GM18526 (cell line): ENCODE data around the gene TTC21A.
A peak's percentile ranks its signal among the peaks of the same experiment; 100 is the strongest.

Source experiments
- POLR2A ChIP-seq: IDR thresholded peaks from 3 replicates; pipeline ENCODE4 v1.6.1; 2011; ENCODE audit not compliant: insufficient read length; ENCODE audit errors: extremely low read depth

The TTC21A gene

DNA sequence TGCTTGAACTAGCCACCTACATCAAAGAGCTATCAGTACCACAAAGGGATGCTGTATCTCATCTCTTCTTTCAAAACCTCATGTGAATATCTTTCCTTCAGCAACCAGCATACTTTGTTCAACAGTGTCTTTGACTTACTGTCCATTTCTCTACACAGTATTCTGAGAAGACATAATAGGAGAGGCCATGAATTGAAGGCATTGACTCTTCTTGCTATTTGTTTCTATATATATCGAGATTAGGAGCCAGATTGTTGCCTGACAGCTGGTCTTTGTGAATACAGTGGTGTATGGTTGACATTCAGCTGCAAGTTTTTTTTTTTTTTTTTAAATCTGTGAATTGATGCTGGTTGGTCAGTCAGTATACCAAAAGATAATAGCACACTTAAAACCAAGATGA, 58.0 kb downstream of the TTC21A start:
- TF ChIP-seq POLR2A: no peak

DNA sequence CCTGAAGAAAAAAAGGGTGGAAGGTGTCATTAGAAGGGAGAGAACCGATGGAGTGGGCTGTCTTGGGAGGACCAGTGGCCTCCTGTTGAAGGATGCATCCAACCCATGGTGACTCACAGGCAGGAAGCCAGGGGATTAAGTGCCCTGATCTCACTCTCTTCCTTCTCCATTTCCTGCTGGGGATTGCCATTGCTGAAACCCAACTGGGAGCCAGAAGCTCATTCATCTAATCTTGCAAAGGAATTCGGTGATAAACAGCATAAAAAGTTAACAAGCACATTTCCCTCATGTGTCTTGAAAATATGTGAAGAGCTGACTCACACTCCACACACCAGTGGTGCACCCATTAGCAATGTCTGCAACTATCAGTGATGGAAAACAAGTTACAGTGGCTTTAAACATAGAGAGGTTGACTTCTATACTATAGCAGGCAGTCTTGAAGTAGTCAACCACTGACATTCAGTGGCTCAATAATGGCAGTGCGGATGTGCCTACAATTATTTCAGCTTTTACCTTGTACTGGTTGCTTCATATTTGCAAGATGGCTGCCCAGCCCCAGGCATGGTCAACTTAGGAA, 58.7 kb downstream of the TTC21A start:
- no peak for TF ChIP-seq POLR2A

DNA sequence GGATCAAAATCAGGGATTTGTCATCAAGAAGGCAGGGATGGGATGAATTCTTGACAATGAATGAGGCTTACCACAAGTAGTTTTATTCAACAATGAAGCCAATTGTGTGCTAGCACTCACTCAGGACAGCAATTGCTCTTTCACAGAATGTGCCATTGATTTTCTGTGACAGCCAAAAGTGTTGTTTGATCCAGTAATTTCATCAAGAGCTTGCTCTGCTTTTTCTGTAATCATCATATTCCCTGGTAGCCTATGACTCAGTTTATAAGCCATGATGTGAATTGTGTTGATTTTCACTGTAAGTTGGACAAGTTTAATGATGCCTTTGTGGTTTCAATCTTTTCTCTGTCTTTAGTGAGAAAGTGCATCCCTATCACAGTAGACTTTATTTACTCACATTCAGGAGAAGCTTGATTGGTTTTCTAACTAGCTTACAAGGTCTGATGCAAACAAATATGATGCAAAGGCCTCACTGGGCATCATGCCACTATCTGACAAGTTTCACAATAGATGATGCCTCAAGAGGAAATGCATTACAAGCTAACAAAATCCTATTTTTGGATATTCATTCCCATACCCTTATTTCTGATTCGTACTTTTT, 59.6 kb downstream of the TTC21A start:
- TF ChIP-seq POLR2A: no peak

DNA sequence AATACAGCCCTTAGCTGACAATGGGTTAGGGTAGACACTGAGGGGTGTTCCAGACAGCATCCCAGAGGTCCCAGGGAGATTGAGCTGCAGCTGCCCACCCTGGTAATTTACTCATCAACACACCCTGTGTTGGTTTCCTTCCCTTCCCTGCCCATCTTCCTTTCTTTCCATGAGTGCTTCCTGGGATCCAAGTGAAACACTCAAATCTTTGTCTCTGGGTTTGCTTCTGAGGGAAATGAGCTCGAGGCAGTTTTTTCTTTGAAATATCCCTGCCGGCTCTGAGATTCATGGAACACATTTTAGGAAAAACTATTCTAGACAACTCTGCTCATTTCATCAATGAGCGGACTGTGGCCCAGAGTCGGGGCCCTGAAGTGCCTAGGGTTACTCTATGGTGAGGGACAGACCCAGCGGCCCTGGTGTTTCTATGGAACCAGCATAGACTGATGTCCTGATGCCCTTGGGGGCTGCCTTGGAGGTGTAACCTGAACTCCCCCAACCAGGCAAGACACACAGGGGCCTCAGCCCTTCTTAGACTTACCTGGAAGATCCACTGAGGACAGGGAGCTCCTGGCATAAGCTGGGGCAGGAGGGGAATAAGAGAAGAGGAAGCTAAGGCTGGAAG, 60.8 kb downstream of the TTC21A start:
- no peak for TF ChIP-seq POLR2A

DNA sequence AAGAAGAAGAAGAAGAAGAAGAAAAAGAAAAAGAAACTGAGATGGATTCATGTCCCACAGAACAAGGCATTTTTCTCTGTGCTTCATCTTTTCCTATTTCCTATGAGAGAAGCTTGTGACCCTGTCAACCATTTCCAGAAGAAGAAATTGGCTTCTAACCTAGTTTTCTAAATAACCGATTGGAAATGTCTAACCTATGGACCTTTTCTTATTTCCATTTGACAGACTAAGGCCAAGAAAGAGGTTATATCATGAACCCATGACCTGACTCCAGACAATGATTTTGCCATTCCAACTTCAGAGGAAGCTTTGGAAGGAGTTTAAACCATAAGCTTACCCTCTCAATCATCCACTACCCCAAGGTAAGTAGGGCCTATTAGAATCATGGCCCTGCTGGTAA, 62.2 kb downstream of the TTC21A start:
- TF ChIP-seq POLR2A: no peak

DNA sequence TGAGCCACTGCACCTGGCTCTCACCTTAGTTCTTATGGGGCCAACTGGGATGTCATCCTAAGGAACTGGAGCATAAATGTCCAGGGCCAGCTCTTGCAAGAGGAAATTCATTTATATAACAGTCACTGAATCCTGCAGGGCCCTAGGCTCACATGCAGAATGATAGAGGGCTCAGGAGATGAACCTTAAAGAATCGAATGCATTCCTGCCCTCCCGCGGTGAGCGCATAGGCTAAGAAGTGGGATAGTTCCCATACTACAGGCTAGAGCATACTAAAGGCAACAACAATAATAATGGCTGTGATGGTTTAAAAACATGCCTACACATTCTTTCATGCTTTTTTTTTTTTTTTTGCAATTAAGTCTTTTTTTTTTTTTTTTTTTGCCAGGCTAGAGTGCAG, 63.0 kb downstream of the TTC21A start:
- no peak for TF ChIP-seq POLR2A

DNA sequence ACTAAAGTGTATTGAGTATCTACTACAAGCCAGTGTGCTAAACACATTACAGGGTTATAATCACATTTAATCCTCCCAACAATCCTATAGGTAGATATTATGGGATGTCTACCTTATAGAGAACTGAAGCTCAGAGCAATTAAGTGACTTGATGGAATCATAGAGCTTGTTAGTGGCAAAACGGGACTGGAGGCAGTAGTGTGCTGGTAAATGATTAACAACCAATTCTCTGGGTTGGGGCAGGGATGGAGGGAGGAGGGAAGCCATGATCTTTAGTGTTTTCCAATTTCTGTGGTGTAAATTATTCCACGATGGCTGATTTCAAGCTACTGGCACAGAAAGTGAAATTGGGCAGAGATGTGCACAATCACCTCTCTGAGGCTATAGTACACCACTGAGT, 64.4 kb downstream of the TTC21A start:
- TF ChIP-seq POLR2A: no peak

DNA sequence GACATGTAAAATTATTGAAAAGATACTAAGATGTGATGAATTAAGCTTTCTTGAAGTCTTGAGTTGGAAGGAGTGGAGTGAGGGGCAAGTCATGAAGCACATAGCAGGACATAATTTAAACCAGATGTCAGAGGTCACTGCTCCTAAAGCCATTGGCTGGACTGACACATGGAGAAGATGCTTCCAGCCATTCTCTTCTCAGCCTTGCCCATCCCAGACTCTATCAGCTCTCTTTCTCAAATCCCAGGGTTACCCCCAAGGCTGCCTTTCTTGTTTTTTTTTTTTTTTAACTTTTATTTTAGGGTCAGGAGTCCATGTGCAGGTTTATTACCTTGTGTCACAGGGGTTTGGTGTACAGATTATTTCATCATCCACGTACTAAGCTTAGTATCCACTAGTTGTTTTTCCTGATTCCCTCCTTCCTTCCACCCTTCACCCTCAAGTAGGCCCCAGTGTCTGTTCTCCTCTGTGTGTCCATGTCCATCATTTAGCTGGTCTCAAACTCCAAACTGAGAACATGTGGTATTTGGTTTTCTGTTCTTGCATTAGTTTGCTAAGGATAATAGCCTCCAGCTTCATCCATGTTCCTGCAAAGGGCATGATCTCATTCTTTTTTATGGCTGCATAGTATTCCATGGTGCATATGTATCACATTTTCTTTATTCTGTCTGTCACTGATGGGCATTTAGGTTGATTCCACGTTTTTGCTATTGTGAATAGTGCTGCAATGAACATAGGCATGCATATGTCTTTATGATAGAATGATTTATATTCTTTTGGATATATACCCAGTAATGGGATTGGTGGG, 66.0 kb downstream of the TTC21A start:
- TF ChIP-seq POLR2A: no peak

DNA sequence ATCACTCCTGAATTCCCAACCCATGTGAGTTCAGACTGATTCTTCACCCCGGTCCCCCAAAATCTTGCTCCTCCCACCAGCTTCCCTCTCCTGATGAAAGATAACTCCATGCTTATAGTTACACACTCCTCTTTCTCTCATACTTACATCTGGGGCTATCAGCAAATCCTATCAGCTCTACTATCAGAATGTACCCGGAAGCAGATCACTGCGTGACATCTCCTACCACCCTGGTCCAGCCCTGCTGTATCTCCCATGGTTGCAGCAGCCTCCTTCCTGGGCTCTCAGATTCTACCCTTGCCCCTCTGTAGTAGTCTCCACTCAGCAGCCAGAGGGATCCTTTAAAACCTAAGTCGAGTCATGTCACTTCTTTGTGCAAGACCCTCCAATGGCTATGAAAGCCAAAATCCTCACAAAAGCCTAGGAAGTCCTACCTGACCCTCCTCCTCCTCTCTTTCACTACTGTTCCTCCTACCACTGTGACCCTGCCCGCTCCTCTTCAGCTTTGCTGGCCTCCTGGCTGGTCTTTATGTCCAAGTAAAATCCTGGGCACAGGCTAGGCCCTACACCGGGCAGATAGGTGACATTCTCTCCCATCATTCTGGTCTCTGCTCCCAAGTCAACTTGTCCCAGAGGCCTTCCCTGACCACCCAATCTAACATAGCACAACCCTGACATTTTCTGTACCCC, 68.7 kb downstream of the TTC21A start:
- no peak for TF ChIP-seq POLR2A

DNA sequence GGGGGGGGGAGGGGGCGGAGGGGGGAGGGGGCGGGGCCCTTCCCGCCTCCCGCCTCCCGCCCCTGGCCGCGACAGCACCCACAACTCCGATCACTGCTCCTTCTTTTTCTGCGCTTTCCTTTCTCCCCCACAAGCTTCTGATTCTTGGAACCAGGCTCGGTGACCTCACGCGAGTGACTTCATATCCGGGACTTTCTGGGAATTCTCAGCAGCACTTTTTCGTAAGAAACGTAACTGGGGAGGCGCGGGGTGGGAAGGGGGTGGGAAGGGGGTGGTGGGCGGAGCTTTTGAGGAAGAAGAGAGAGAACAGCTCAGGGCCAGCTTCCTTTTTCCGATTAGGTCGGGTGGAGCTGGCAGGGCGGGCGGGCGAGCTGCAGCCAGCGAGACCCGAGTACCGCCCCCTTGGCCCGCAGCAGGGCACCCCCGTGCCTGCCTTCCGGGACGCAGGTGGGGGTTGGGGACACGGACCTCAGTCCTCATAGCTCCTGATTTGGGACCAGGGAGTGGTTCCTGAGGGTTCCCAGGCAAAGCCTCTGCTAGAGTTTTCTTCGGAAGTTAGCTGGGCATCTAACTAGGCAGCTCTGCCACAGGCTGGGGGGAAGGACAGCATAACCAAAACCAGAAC, 70.3 kb downstream of the TTC21A start:
- TF ChIP-seq POLR2A: peak; percentile 61

DNA sequence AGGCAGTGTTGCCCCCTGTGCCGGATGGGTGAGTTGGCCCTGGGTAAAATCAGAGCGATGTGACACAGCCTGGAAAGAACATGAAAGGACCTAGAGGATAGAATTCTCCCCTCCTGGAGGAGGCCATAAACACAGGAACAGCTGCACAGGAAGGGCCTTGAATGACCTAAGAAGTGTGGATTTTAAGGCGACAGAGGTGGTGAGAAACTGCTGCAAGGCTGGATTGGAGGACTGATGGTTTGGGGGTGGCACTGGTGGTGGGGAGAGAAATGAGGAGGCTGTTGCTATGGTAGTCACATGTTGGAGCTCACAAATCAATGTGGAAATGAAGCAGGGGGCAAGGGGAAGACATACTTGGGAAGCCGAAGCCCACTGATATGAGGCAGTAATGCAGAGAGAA, 71.1 kb downstream of the TTC21A start:
- no peak for TF ChIP-seq POLR2A

DNA sequence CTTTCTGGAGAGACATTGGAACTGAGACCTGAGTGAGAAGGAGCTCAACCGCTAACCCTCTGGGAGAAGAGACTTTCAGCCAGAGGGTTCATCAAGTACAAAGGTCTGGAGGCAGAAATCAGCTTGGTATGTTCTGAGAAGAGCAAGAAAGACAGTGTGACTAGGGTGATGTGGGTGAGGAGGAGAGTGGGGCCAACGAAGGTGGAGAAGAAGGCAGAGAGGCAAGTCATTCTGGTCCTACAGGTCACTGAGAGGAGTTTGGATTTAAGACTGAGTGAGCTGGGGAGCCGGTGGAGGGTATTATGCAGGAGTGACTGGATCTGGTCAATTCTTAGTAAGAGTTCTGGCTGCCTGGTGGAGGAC, 72.7 kb downstream of the TTC21A start:
- TF ChIP-seq POLR2A: no peak

DNA sequence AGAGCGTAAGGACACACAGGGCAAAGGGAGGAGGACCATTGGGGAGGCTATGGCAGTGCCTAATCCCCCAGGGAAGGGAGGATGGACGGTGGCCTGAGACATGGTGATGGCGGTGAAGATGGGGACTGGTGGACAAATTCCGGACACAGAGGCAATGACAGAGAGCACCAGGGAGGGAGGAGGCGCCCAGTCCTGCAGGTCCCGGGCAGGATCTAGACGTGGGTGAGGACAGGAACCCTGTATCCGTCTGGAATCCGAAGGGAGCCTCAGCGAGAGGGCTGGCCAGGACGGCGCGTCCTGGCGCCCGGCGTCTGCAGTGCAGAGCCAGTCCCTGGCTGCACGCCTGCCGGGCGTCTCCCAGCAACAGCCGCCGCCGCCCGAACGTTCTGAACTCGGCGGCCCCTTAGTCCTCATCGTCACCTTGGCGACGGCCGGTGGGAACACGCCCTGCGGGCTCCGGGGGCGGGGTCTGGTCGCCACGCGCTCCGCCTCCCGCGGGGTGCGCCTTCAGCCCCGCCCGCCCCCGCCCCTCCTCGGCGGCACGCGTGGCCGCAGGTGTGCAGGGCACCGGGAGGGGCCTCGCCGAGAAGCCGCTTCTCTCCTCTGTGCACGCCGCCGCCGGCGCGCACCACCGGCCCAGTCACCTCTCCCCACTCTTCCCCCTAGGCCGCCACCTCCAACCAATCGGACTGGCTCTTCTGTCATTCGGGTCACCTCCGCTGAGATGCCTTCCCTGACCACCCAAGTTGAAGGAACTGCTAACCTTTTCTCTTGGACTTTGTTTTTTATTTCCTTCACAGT, 73.3 kb downstream of the TTC21A start:
- no peak for TF ChIP-seq POLR2A
